GM21526 (cell line): Measurements from ENCODE around the gene DSG2.

ENCODE experiments used
- ATAC-seq: cut with Tn5 transposase; IDR thresholded peaks from one replicate; pipeline ENCODE4 v1.9.1; 2021; ENCODE audit warnings: moderate library complexity; ENCODE audit not compliant: unreplicated experiment, low FRiP score

Gene DSG2

DNA sequence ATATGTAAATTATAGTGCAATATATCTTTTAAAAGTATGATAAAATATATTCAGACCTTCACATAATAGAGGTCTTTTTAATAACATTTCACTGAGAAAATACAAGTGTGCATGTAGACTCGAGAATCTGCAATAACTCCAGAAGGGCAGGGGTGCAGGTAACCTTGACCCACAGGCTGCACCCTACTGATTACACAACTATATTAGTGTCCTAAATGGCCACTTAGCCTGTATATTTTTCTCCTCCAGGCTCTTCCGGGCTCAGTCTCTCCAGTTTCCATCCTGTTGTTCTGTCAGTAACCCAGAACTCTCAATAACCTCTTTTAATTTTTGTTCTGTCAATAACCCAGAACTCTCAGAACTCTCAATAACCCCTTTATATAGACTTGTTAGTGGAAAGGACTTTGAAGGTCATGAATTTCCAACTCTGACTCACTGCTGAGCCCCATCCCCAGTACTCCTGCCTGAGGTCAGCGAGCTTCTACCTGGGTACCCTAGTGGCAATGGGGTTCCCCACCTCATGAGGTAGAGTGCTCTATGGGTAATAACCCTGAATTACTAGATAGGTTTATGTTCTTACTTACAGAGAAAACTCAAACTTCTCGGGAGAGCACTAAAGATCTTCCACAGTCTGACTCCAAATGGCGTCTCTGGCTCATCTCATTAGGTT is 85.3 kb downstream of the DSG2 start:
- ATAC-seq: no peak

DNA sequence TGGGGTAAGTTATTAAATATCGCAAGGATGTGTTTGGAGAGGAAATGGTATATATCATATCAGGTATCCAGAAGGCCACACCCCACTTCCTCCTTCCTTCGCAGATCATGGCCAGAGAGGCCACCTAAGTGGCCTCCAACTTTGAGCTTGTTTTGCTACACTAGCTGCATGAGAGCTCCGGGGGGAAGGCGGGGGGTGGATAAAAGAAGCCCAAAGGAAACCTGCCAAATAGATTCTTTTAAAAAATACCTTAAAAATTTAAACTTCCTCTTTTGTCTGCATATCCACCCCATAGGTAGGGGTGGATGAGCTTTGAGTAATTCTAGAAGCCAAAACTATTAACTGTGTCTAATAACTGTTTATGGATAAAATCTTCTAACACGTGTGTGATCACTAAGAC is 88.0 kb downstream of the DSG2 start:
- ATAC-seq: no peak

DNA sequence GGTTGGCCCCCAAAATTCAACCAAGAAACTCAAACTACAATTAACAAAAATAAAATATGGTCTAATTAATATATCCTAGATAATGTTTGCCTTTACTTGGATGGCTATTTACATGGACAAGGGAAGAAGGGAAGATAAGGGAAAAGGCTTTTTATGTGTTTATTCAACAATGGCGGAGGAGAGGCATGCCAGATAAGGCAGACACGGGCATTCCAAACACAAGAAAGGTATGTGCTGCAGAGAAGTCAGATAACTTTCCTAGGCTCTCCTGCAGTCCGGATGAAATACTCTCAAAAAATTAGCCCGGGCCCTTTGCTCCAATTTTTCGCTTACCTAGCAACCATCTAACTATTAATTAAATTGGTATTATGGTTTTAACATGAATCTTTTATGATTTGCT is 88.6 kb downstream of the DSG2 start:
- no peak for ATAC-seq

DNA sequence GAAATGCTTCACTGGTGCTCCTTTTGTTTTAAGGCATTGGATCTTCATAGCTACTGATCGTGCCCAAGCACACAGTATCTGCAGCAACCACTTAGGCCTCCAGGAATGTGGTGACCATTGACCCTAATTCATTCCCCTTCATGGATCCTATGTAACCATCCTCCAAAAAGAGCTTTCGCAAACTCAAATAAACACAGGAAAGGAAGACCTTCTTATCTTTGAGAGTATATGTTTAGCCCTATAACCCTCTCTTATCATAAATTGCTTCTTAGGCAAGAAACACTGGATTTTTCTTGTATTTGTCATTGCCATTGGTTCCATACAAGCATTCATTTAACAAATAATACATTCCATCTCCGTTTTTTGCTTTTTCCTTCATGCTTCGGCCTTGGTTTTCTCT is 89.6 kb downstream of the DSG2 start:
- no peak for ATAC-seq

DNA sequence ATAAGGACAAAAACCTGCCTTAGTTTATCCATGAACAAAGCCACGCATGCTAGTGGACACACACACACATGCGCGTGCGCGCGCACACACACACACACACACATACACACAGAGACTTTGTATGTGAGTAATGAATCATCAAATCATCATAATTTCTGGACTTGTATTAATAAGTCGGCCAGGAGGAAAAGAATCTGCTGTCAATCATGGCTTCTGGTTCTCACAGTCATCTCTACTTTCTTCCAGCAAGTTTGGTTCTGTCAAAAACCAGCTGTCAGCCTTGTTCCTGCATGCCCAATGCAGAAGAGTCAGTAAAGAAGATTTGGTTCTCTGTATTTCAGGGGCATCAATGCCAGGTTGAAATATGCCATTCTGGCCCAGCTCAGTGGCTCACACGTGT is 92.6 kb downstream of the DSG2 start:
- no peak for ATAC-seq

DNA sequence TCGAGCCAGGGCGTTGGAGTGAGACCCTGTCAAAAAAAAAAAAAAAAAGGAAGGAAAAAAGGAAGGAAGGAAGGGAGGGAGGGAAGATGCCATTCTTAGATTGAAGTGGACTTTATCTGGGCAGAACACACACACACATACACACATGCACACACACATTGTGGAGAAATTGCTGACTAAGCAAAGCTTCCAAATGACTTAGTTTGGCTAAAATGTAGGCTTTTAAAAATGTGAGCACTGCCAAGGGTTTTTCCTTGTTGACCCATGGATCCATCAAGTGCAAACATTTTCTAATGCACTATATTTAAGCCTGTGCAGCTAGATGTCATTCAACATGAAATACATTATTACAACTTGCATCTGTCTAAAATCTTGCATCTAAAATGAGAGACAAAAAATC is 93.1 kb downstream of the DSG2 start:
- ATAC-seq: no peak

DNA sequence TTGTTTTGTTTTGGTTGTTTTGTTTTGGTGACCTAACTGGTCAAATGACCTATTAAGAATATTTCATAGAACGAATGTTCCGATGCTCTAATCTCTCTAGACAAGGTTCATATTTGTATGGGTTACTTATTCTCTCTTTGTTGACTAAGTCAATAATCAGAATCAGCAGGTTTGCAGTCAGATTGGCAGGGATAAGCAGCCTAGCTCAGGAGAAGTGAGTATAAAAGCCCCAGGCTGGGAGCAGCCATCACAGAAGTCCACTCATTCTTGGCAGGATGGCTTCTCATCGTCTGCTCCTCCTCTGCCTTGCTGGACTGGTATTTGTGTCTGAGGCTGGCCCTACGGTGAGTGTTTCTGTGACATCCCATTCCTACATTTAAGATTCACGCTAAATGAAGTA is 93.7 kb downstream of the DSG2 start, which contains the start of gene TTR:
Gene TTR (plus strand): TSS at position 250 of the 400 bp plus-strand sequence. CDS start 26 bp downstream, at position 276.
- ATAC-seq: no peak

DNA sequence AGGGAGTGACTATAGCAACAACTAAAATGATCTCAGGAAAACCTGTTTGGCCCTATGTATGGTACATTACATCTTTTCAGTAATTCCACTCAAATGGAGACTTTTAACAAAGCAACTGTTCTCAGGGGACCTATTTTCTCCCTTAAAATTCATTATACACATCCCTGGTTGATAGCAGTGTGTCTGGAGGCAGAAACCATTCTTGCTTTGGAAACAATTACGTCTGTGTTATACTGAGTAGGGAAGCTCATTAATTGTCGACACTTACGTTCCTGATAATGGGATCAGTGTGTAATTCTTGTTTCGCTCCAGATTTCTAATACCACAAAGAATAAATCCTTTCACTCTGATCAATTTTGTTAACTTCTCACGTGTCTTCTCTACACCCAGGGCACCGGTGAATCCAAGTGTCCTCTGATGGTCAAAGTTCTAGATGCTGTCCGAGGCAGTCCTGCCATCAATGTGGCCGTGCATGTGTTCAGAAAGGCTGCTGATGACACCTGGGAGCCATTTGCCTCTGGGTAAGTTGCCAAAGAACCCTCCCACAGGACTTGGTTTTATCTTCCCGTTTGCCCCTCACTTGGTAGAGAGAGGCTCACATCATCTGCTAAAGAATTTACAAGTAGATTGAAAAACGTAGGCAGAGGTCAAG is 94.7 kb downstream of the DSG2 start:
- no peak for ATAC-seq

DNA sequence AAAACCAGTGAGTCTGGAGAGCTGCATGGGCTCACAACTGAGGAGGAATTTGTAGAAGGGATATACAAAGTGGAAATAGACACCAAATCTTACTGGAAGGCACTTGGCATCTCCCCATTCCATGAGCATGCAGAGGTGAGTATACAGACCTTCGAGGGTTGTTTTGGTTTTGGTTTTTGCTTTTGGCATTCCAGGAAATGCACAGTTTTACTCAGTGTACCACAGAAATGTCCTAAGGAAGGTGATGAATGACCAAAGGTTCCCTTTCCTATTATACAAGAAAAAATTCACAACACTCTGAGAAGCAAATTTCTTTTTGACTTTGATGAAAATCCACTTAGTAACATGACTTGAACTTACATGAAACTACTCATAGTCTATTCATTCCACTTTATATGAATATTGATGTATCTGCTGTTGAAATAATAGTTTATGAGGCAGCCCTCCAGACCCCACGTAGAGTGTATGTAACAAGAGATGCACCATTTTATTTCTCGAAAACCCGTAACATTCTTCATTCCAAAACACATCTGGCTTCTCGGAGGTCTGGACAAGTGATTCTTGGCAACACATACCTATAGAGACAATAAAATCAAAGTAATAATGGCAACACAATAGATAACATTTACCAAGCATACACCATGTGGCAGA is 97.3 kb downstream of the DSG2 start:
- no peak for ATAC-seq

DNA sequence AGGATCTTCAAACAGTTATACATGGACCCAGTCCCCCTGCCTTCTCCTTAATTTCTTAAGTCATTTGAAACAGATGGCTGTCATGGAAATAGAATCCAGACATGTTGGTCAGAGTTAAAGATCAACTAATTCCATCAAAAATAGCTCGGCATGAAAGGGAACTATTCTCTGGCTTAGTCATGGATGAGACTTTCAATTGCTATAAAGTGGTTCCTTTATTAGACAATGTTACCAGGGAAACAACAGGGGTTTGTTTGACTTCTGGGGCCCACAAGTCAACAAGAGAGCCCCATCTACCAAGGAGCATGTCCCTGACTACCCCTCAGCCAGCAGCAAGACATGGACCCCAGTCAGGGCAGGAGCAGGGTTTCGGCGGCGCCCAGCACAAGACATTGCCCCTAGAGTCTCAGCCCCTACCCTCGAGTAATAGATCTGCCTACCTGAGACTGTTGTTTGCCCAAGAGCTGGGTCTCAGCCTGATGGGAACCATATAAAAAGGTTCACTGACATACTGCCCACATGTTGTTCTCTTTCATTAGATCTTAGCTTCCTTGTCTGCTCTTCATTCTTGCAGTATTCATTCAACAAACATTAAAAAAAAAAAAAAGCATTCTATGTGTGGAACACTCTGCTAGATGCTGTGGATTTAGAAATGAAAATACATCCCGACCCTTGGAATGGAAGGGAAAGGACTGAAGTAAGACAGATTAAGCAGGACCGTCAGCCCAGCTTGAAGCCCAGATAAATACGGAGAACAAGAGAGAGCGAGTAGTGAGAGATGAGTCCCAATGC is 98.3 kb downstream of the DSG2 start:
- ATAC-seq: no peak

DNA sequence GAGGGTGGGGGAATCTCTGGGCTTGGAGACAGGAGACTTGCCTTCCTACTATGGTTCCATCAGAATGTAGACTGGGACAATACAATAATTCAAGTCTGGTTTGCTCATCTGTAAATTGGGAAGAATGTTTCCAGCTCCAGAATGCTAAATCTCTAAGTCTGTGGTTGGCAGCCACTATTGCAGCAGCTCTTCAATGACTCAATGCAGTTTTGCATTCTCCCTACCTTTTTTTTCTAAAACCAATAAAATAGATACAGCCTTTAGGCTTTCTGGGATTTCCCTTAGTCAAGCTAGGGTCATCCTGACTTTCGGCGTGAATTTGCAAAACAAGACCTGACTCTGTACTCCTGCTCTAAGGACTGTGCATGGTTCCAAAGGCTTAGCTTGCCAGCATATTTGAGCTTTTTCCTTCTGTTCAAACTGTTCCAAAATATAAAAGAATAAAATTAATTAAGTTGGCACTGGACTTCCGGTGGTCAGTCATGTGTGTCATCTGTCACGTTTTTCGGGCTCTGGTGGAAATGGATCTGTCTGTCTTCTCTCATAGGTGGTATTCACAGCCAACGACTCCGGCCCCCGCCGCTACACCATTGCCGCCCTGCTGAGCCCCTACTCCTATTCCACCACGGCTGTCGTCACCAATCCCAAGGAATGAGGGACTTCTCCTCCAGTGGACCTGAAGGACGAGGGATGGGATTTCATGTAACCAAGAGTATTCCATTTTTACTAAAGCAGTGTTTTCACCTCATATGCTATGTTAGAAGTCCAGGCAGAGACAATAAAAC is 100.2 kb downstream of the DSG2 start:
- no peak for ATAC-seq
